Nasal cavity respiratory epithelium epithelial cell of viscerocranial mucosa (primary cell): Measurements from ENCODE around the gene SPZ1. TPM values are rescaled to one million over a fixed set of nuclear protein-coding genes. Genes with fewer than 3 reads are reported as not detected.

Experiments used
- total RNA-seq: library from RNA; depleted of rRNA; stranded (reverse); fragments of >200 nt; gene quantifications from 2 replicates; pipeline ENCODE4 v1.2.3, GENCODE V29; 2014

Gene SPZ1, protein sequence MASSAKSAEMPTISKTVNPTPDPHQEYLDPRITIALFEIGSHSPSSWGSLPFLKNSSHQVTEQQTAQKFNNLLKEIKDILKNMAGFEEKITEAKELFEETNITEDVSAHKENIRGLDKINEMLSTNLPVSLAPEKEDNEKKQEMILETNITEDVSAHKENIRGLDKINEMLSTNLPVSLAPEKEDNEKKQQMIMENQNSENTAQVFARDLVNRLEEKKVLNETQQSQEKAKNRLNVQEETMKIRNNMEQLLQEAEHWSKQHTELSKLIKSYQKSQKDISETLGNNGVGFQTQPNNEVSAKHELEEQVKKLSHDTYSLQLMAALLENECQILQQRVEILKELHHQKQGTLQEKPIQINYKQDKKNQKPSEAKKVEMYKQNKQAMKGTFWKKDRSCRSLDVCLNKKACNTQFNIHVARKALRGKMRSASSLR
- not detected in 2 replicates for total RNA-seq

DNA sequence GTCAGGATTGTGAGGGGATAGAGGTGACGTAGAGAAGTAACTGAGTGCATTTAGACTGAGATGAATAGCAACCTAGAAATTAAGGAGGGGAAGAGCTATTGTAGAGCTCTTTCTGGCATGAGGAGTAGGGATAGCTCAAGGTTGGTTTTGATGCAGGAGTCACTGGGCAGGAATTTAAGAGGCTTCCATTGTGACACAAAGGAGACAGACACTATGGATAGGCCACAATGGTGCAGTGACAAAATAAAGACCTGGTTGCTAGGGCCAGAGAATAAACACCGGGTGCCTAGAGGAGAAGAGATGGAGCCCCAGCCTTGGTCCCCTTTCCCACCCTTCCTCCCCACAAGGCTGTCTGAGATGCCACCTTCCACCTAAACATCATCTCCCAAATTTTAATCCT, at the start of gene SPZ1:
SPZ1 (plus strand) TSS at position 301 of the 400 bp plus-strand sequence. CDS start 214 bp downstream, outside the sequence.

Other genes with a start within 250 kb of the SPZ1 start
- 48.5 and 53.9 TPM in 2 replicates for gene SERINC5, start 64.0 kb upstream of the SPZ1 start, total RNA-seq
- gene ZFYVE16, start 88.1 kb downstream of the SPZ1 start, total RNA-seq: 26.0 and 32.5 TPM in 2 replicates
- 1.4 and 2.8 TPM in 2 replicates for gene FAM151B, start 168.1 kb downstream of the SPZ1 start, total RNA-seq